ENCODE measurements around the gene MCAT. TPM values are rescaled to one million over a fixed set of nuclear protein-coding genes. Genes with fewer than 3 reads are reported as not detected.
A peak's percentile ranks its signal among the peaks of the same experiment; 100 is the strongest.

MCAT gene
- polyA plus RNA-seq, 3 donors: 4.5 to 8.9 (median 6.8) TPM

- Histone ChIP-seq H3K9ac (ENCODE audit: insufficient read depth, low read length, poor library complexity, severe bottlenecking) (no peak overlapping the region), H3K36me3 (replicated peaks in 1 of 2; ENCODE audit: control insufficient read depth in 1 of 2, insufficient read depth in 2 of 2, low read length in 2 of 2) (peaks cover 0 to 13% of the 10 kb centered on the region in 2 donors), H3K4me2 (replicated peaks; ENCODE audit: extremely low read depth, low read length, poor library complexity, severe bottlenecking) (no peak overlapping the region), H3K79me2 (ENCODE audit: insufficient read depth, low read length) (no peaks in the 10 kb centered on the region), H3K4me1 (ENCODE audit: control insufficient read depth in 1 of 2, insufficient read depth in 2 of 2, low read length in 2 of 2) (peaks cover 35 to 39% of the 10 kb centered on the region in 2 donors), H3K4me3 (replicated peaks in 1 of 3; ENCODE audit: low read depth in 2 of 3, low read length in 3 of 3) (no peak overlapping the region), H4K20me1 (ENCODE audit: insufficient read depth, low read length) (peaks cover 4% of the 10 kb centered on the region), H3K27me3 (ENCODE audit: control insufficient read depth in 2 of 2, insufficient read depth in 2 of 2, low read length in 2 of 2) (no peaks in the 10 kb centered on the region), H3K9me3 (replicated peaks in 1 of 2; ENCODE audit: control insufficient read depth in 1 of 2, insufficient read depth in 1 of 2, low read length in 2 of 2) (no peaks in the 10 kb centered on the region), H3K27ac (ENCODE audit: low read depth in 1 of 2, low read length in 2 of 2) (no peak overlapping the region), H2AFZ (ENCODE audit: insufficient read depth, low read depth, low read length, poor library complexity, severe bottlenecking) (no peak overlapping the region)
- DNase-seq: no peak
- Mint-ChIP-seq H3K4me1 (peaks cover 35% of the 10 kb centered on the region), H3K36me3 (peaks cover 6 to 14% of the 10 kb centered on the region in 2 donors), H3K27me3 (ENCODE audit: low read depth in 3 of 3) (peaks cover 3 to 7% (median 6%) of the 10 kb centered on the region in 3 donors), H3K27ac (no peak overlapping the region), H3K9me3 (no peaks in the 10 kb centered on the region), H3K4me3 (no peak overlapping the region)
- no peak for TF ChIP-seq CTCF (IDR thresholded peaks at IDR 0.05)
- intact Hi-C loops (cut with micrococcal nuclease): no loop called here
- 88% methylated on average over 14 of the region's 17 CpGs for WGBS (ENCODE audit: insufficient coverage)
These were observed 15.9 kb downstream of the MCAT start for GRCh38 chr22:43127166-43127908.

- peak in 1 of 3 donors; percentile 47 for DNase-seq
- H3K4me1 Mint-ChIP-seq: peaks cover 42% of the 10 kb centered on the region
- intact Hi-C loops (cut with micrococcal nuclease): no loop called here
- no peak overlapping the region for H3K27ac Mint-ChIP-seq
- no peaks in the 10 kb centered on the region for H3K9me3 Mint-ChIP-seq
- no peak overlapping the region for H2AFZ ChIP-seq (ENCODE audit: insufficient read depth, low read depth, low read length, poor library complexity, severe bottlenecking)
- peaks cover 4% of the 10 kb centered on the region for H4K20me1 ChIP-seq (ENCODE audit: insufficient read depth, low read length)
- no peak overlapping the region for H3K4me3 ChIP-seq (replicated peaks in 1 of 3; ENCODE audit: low read depth in 2 of 3, low read length in 3 of 3)
- no peak overlapping the region for H3K9ac ChIP-seq (ENCODE audit: insufficient read depth, low read length, poor library complexity, severe bottlenecking)
- H3K27me3 ChIP-seq (ENCODE audit: control insufficient read depth in 2 of 2, insufficient read depth in 2 of 2, low read length in 2 of 2): no peaks in the 10 kb centered on the region
- H3K27ac ChIP-seq (ENCODE audit: low read depth in 1 of 2, low read length in 2 of 2): no peak overlapping the region
- H3K36me3 ChIP-seq (replicated peaks in 1 of 2; ENCODE audit: control insufficient read depth in 1 of 2, insufficient read depth in 2 of 2, low read length in 2 of 2): peaks cover 0 to 6% of the 10 kb centered on the region in 2 donors
- H3K79me2 ChIP-seq (ENCODE audit: insufficient read depth, low read length): no peaks in the 10 kb centered on the region
- H3K4me2 ChIP-seq (replicated peaks; ENCODE audit: extremely low read depth, low read length, poor library complexity, severe bottlenecking): no peak overlapping the region
- H3K4me3 Mint-ChIP-seq: no peak overlapping the region
- no peaks in the 10 kb centered on the region for H3K9me3 ChIP-seq (replicated peaks in 1 of 2; ENCODE audit: control insufficient read depth in 1 of 2, insufficient read depth in 1 of 2, low read length in 2 of 2)
- no peak for TF ChIP-seq CTCF (IDR thresholded peaks at IDR 0.05)
- peaks cover 3 to 9% (median 7%) of the 10 kb centered on the region in 3 donors for H3K27me3 Mint-ChIP-seq (ENCODE audit: low read depth in 3 of 3)
- H3K36me3 Mint-ChIP-seq: peaks cover 3 to 8% of the 10 kb centered on the region in 2 donors
- 25% methylated on average over 2 of the region's 5 CpGs for WGBS (ENCODE audit: insufficient coverage)
- H3K4me1 ChIP-seq (ENCODE audit: control insufficient read depth in 1 of 2, insufficient read depth in 2 of 2, low read length in 2 of 2): peaks cover 42 to 46% of the 10 kb centered on the region in 2 donors
These were observed 16.6 kb downstream of the MCAT start for GRCh38 chr22:43126501-43127165.
